Gastroesophageal sphincter (tissue), 3 donors: ENCODE measurements around the gene DNAJB9.

Source experiments
- POLR2A ChIP-seq, 2 donors: fragments of 450-650 bp; IDR thresholded peaks; one replicate each; pipeline ENCODE4 v1.6.1; 2017; ENCODE audit warnings: antibody characterized with exemption in 2 of 2, mild to moderate bottlenecking in 2 of 2, moderate library complexity in 1 of 2
- POLR2AphosphoS5 ChIP-seq: sonication (generic); formaldehyde crosslinking; IDR thresholded peaks from one replicate; pipeline ENCODE4 v1.6.1; 2017; ENCODE audit warnings: antibody characterized with exemption
- TF ChIP-seq, protein P1 (sequence below), 4 experiments: fragments of 200-600 bp in 2 of 4; fragments of 450-650 bp in 2 of 4; sonication (generic) in 1 of 4; IDR thresholded peaks; one replicate each; pipeline ENCODE4 v1.5.1; 2017 to 2019; ENCODE audit warnings: antibody characterized with exemption in 4 of 4, mild to moderate bottlenecking in 2 of 4, moderate library complexity in 2 of 4

DNA sequence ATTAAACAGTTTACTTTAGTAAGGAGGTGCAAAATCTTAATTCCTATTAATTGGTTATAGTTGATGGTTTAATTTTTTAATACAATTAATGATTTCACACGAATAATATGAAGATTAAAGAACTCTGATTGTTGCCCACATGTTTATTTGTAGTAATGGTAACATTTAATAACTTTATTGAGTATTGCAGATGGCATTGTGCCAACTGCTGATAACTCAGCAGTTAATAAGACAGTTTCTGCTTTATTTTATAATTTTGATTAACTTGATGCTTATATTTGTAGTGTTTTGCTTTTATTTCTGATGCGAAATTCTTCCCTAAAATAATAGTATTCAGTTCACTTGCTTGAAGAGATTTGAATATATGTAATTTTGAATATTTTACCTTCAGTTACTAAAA lies 2.8 kb downstream of the DNAJB9 start:
- TF ChIP-seq, protein P1, sequence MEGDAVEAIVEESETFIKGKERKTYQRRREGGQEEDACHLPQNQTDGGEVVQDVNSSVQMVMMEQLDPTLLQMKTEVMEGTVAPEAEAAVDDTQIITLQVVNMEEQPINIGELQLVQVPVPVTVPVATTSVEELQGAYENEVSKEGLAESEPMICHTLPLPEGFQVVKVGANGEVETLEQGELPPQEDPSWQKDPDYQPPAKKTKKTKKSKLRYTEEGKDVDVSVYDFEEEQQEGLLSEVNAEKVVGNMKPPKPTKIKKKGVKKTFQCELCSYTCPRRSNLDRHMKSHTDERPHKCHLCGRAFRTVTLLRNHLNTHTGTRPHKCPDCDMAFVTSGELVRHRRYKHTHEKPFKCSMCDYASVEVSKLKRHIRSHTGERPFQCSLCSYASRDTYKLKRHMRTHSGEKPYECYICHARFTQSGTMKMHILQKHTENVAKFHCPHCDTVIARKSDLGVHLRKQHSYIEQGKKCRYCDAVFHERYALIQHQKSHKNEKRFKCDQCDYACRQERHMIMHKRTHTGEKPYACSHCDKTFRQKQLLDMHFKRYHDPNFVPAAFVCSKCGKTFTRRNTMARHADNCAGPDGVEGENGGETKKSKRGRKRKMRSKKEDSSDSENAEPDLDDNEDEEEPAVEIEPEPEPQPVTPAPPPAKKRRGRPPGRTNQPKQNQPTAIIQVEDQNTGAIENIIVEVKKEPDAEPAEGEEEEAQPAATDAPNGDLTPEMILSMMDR (IDR thresholded peaks at IDR 0.05): no peak
- TF ChIP-seq POLR2AphosphoS5 (no peak), POLR2A (IDR thresholded peaks at IDR 0.05) (no peak)
